Cardiac muscle cell (in vitro differentiated cells and primary cell): ENCODE data around the gene MACROD2. TPM values are rescaled to one million over a fixed set of nuclear protein-coding genes. Genes with fewer than 3 reads are reported as not detected.

Experiments
- DNase-seq, 2 donors: peaks; one replicate each; pipeline versions ENCODE4 v3.0.0 to v3.0.0-alpha.2; 2010 to 2017; ENCODE audit warnings: low read depth in 1 of 2, low spot score in 1 of 2
- H3K27ac ChIP-seq: fragments of 200-600 bp; sonication (generic); 2 replicates; pipeline ENCODE4 v1.5.1; 2016
- H3K27me3 ChIP-seq: fragments of 200-600 bp; sonication (generic); 2 replicates; pipeline ENCODE4 v1.6.0; 2016; ENCODE audit warnings: control low read depth
- H3K36me3 ChIP-seq: fragments of 200-600 bp; sonication (generic); 2 replicates; pipeline ENCODE4 v1.5.1; 2016; ENCODE audit warnings: control low read depth
- H3K4me1 ChIP-seq: fragments of 200-600 bp; sonication (generic); 2 replicates; pipeline ENCODE4 v1.8.1; 2017; ENCODE audit warnings: low read depth, mild to moderate bottlenecking, mixed run types
- H3K4me3 ChIP-seq: fragments of 200-600 bp; sonication (generic); 2 replicates; pipeline ENCODE4 v1.5.1; 2016; ENCODE audit warnings: mild to moderate bottlenecking
- H3K9me3 ChIP-seq: fragments of 200-600 bp; sonication (generic); 2 replicates; pipeline ENCODE4 v1.5.1; 2017; ENCODE audit warnings: low read depth, mild to moderate bottlenecking, control low read depth
- CTCF ChIP-seq: IDR thresholded peaks from 2 replicates; pipeline ENCODE4 v1.5.1; 2012; ENCODE audit warnings: low read depth, mild to moderate bottlenecking, low read length
- polyA plus RNA-seq: library from polyadenylated mRNA; unstranded; fragments of >200 nt; fragmentation: Nextera tagmentation; extraction: Ambion mirVana; gene quantifications from 2 replicates; pipeline ENCODE4 v1.2.1, GENCODE V29; 2016
- total RNA-seq: library from RNA; depleted of rRNA; stranded (reverse); fragments of >200 nt; gene quantifications from 2 replicates; pipeline ENCODE4 v1.2.3, GENCODE V29; 2016

Gene MACROD2
- total and polyA plus RNA-seq, 2 experiments from 2014 or later: 9.3 to 14.4 TPM

GRCh38 chr20:14800707-14801425 is 805.5 kb downstream of the MACROD2 start:
- Histone ChIP-seq H3K4me1 (peaks cover 6% of the 10 kb centered on the region), H3K9me3 (no peaks in the 10 kb centered on the region), H3K4me3 (no peak overlapping the region), H3K27ac (no peak overlapping the region), H3K27me3 (no peaks in the 10 kb centered on the region), H3K36me3 (no peaks in the 10 kb centered on the region)
- no peak for TF ChIP-seq CTCF
- DNase-seq: no peak

- Histone ChIP-seq H3K36me3 (no peaks in the 10 kb centered on the region), H3K27ac (no peak overlapping the region), H3K4me3 (no peak overlapping the region), H3K4me1 (peaks cover 6% of the 10 kb centered on the region), H3K9me3 (no peaks in the 10 kb centered on the region), H3K27me3 (no peaks in the 10 kb centered on the region)
- no peak for TF ChIP-seq CTCF
- DNase-seq: no peak
Observed at GRCh38 chr20:14801591-14802325, 806.4 kb downstream of the MACROD2 start.

GRCh38 chr20:14807224-14807623 is 811.9 kb downstream of the MACROD2 start:
- no peak for DNase-seq
- Histone ChIP-seq H3K9me3 (no peaks in the 10 kb centered on the region), H3K27me3 (no peaks in the 10 kb centered on the region), H3K4me1 (no peaks in the 10 kb centered on the region), H3K4me3 (no peak overlapping the region), H3K27ac (no peak overlapping the region), H3K36me3 (no peaks in the 10 kb centered on the region)
- no peak for TF ChIP-seq CTCF

- no peak for DNase-seq
- no peak overlapping the region for H3K4me3 ChIP-seq
- no peaks in the 10 kb centered on the region for H3K9me3 ChIP-seq
- TF ChIP-seq CTCF: no peak
- H3K27me3 ChIP-seq: no peaks in the 10 kb centered on the region
- no peaks in the 10 kb centered on the region for H3K4me1 ChIP-seq
- H3K27ac ChIP-seq: no peak overlapping the region
- no peaks in the 10 kb centered on the region for H3K36me3 ChIP-seq
Observed at GRCh38 chr20:14815340-14815739, 820.0 kb downstream of the MACROD2 start.

GRCh38 chr20:14816471-14816870 is 821.2 kb downstream of the MACROD2 start:
- no peaks in the 10 kb centered on the region for H3K4me1 ChIP-seq
- TF ChIP-seq CTCF: no peak
- H3K27me3 ChIP-seq: no peaks in the 10 kb centered on the region
- DNase-seq: no peak
- H3K36me3 ChIP-seq: no peaks in the 10 kb centered on the region
- no peak overlapping the region for H3K4me3 ChIP-seq
- H3K27ac ChIP-seq: no peak overlapping the region
- no peaks in the 10 kb centered on the region for H3K9me3 ChIP-seq
